ENCODE measurements around the gene ZC3H7A. TPM values are rescaled to one million over a fixed set of nuclear protein-coding genes. Genes with fewer than 3 reads are reported as not detected.

ZC3H7A gene
- total RNA-seq, 1 donor from 2014 or later = 25.6 TPM

DNA sequence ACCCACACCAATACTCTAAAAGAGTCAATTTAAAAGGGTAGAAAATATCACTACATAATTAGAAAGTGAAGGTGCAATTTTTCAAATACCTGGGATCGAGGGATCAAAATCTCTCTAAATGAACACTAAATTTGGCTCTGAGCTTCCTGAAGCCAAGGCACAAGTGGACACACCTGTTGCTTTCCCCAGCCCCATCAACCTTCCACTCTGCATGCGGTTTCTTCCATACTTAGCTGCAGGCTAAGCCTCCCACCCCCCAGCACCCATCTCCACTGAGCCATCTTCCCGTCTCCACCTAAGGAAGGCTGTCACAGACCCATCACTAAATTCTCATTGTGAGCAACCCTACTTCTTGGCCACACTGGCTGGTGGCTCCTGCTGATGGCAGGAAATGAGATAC lies 84.9 kb downstream of the ZC3H7A start:
- Histone ChIP-seq H3K27me3 (ENCODE audit: low read depth) (no peaks in the 10 kb centered on the region), H3K4me1 (peaks cover 39% of the 10 kb centered on the region), H3K36me3 (peaks cover 21% of the 10 kb centered on the region), H3K9me3 (replicated peaks) (no peaks in the 10 kb centered on the region), H3K27ac (replicated peaks) (peak overlapping the region; percentile 9), H3K4me3 (no peak overlapping the region)
- no peak for DNase-seq
- TF ChIP-seq, protein P1, sequence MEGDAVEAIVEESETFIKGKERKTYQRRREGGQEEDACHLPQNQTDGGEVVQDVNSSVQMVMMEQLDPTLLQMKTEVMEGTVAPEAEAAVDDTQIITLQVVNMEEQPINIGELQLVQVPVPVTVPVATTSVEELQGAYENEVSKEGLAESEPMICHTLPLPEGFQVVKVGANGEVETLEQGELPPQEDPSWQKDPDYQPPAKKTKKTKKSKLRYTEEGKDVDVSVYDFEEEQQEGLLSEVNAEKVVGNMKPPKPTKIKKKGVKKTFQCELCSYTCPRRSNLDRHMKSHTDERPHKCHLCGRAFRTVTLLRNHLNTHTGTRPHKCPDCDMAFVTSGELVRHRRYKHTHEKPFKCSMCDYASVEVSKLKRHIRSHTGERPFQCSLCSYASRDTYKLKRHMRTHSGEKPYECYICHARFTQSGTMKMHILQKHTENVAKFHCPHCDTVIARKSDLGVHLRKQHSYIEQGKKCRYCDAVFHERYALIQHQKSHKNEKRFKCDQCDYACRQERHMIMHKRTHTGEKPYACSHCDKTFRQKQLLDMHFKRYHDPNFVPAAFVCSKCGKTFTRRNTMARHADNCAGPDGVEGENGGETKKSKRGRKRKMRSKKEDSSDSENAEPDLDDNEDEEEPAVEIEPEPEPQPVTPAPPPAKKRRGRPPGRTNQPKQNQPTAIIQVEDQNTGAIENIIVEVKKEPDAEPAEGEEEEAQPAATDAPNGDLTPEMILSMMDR (IDR thresholded peaks at IDR 0.05; ENCODE audit: borderline replicate concordance) = no peak
- intact Hi-C loops (cut with micrococcal nuclease) = loop anchor here (10.0 kb wide), 1 partner anchor 177 kb away; no protein-coding TSS in a partner anchor

DNA sequence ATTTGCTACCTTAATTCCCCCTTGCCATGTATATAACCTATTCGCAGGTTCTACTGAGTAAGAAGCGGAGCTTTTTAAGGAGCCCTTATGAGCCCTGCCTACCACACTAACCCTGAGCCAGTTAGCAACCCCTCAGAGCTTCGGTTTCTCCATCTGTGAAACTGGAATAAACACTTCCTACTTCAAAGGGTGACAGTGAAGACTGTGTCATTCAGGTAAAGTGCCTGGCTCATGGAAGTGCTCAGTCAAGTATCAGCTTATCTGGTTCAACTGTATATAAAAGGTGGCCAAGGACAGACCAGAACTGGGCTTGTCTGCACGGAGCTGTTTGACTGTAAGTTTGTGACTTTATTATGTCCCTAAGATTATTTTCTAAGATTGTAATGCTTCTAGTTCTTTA lies 85.4 kb downstream of the ZC3H7A start:
- TF ChIP-seq, protein P1 (IDR thresholded peaks at IDR 0.05; ENCODE audit: borderline replicate concordance) = no peak
- peak overlapping the region; percentile 9 for H3K27ac ChIP-seq (replicated peaks)
- H3K27me3 ChIP-seq (ENCODE audit: low read depth) = no peaks in the 10 kb centered on the region
- intact Hi-C loops (cut with micrococcal nuclease) = loop anchor here (10.0 kb wide), 1 partner anchor 177 kb away; no protein-coding TSS in a partner anchor
- peaks cover 21% of the 10 kb centered on the region for H3K36me3 ChIP-seq
- DNase-seq = no peak
- H3K9me3 ChIP-seq (replicated peaks) = no peaks in the 10 kb centered on the region
- no peak overlapping the region for H3K4me3 ChIP-seq
- H3K4me1 ChIP-seq = peaks cover 43% of the 10 kb centered on the region

DNA sequence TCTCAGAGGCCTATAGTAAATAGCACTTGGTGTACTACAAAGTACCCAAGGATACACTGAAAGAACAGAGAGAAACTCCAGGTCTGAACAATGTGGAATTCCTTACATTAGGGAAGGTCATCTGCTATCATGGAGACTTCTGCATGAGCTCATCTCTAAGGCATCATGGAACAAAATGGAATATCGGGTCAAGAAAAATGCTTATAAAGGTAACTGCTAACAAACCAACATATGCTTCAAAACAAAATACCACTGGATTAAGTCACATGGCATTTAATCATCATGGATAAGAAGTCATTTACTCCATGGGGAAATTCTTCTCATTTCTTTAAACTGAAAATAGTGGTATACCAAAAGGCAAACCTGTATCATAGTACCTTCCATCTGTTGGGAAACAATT lies 88.6 kb downstream of the ZC3H7A start:
- H3K9me3 ChIP-seq (replicated peaks) = no peaks in the 10 kb centered on the region
- peaks cover 16% of the 10 kb centered on the region for H3K36me3 ChIP-seq
- no peak overlapping the region for H3K4me3 ChIP-seq
- TF ChIP-seq, protein P1 (IDR thresholded peaks at IDR 0.05; ENCODE audit: borderline replicate concordance) = no peak
- intact Hi-C loops (cut with micrococcal nuclease) = no loop called here
- H3K27ac ChIP-seq (replicated peaks) = peak overlapping the region; percentile 86
- no peak for DNase-seq
- H3K4me1 ChIP-seq = peaks cover 72% of the 10 kb centered on the region
- H3K27me3 ChIP-seq (ENCODE audit: low read depth) = no peaks in the 10 kb centered on the region

DNA sequence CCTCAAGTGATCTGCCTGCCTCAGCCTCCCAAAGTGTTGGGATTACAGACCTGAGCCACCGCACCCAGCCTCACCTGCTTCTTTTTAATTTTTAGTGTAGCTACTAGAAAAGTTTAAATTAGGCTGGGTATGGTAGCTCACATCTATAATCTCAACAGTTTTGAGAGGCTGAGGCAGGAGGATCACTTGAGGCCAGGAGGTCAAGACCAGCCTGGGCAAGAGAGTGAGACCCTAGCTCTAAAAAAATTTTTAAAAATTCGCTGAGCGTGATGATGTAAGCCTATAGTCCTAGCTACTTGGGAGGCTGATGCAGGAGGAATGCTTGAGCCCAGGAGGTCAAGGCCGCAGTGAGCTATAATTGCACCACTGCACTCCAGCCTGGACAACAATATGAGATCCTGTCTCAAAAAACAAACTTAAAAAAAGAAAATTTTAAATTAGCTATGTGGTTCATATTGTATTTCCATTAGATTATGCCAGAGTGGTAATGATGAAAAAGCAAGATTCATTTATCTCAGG lies 89.3 kb downstream of the ZC3H7A start:
- H3K4me1 ChIP-seq = peaks cover 72% of the 10 kb centered on the region
- intact Hi-C loops (cut with micrococcal nuclease) = no loop called here
- no peak overlapping the region for H3K4me3 ChIP-seq
- no peaks in the 10 kb centered on the region for H3K9me3 ChIP-seq (replicated peaks)
- peak overlapping the region; percentile 86 for H3K27ac ChIP-seq (replicated peaks)
- H3K27me3 ChIP-seq (ENCODE audit: low read depth) = no peaks in the 10 kb centered on the region
- DNase-seq = no peak
- TF ChIP-seq, protein P1 (IDR thresholded peaks at IDR 0.05; ENCODE audit: borderline replicate concordance) = no peak
- H3K36me3 ChIP-seq = peaks cover 16% of the 10 kb centered on the region

DNA sequence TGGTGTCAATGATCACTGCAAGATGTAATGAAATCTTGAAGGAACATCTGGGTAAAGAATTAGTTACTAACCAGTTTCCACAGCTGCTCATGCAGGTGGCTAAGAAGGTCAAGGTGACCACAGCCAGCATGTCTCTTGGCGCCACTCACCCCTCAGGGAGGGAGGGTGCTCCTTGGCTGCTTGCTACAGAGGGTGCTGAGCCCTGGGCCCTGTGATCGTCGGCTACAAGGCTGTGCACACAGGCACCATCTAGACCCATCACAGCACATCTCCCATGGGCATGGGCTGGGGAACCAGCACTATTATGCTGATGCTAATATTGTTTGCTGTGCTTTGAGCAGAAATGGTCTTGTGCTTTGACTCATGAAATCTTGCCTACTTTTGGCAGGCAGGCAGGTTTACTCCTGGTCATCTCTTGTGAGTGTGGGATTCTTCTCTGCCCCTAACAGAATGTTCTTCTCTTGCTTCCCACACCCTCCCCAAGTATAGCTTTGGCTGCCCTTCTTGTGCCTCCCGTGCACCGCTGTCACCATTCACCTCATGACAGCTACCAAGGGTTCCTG lies 90.8 kb downstream of the ZC3H7A start:
- no peaks in the 10 kb centered on the region for H3K9me3 ChIP-seq (replicated peaks)
- peak overlapping the region; percentile 86 for H3K27ac ChIP-seq (replicated peaks)
- TF ChIP-seq, protein P1 (IDR thresholded peaks at IDR 0.05; ENCODE audit: borderline replicate concordance) = no peak
- intact Hi-C loops (cut with micrococcal nuclease) = no loop called here
- H3K4me3 ChIP-seq = no peak overlapping the region
- peak; percentile 38 for DNase-seq
- peaks cover 16% of the 10 kb centered on the region for H3K36me3 ChIP-seq
- no peaks in the 10 kb centered on the region for H3K27me3 ChIP-seq (ENCODE audit: low read depth)
- peaks cover 62% of the 10 kb centered on the region for H3K4me1 ChIP-seq
